DMS114 treated with DMSO at 0.1 percent for 48 hours (cell line): Measurements from ENCODE around the gene PIK3C2B.
A peak's percentile ranks its signal among the peaks of the same experiment; 100 is the strongest.
"Not testable (repeated sequence)": the region's sequence is repeated elsewhere in the genome, so short reads cannot be mapped to it uniquely, and the experiment has no call there.

ENCODE experiments used
- DNase-seq: peaks from one replicate; lab custom pipeline; 2025; ENCODE audit not compliant: unreplicated experiment; lab: John Stamatoyannopoulos, UW

Gene PIK3C2B, protein sequence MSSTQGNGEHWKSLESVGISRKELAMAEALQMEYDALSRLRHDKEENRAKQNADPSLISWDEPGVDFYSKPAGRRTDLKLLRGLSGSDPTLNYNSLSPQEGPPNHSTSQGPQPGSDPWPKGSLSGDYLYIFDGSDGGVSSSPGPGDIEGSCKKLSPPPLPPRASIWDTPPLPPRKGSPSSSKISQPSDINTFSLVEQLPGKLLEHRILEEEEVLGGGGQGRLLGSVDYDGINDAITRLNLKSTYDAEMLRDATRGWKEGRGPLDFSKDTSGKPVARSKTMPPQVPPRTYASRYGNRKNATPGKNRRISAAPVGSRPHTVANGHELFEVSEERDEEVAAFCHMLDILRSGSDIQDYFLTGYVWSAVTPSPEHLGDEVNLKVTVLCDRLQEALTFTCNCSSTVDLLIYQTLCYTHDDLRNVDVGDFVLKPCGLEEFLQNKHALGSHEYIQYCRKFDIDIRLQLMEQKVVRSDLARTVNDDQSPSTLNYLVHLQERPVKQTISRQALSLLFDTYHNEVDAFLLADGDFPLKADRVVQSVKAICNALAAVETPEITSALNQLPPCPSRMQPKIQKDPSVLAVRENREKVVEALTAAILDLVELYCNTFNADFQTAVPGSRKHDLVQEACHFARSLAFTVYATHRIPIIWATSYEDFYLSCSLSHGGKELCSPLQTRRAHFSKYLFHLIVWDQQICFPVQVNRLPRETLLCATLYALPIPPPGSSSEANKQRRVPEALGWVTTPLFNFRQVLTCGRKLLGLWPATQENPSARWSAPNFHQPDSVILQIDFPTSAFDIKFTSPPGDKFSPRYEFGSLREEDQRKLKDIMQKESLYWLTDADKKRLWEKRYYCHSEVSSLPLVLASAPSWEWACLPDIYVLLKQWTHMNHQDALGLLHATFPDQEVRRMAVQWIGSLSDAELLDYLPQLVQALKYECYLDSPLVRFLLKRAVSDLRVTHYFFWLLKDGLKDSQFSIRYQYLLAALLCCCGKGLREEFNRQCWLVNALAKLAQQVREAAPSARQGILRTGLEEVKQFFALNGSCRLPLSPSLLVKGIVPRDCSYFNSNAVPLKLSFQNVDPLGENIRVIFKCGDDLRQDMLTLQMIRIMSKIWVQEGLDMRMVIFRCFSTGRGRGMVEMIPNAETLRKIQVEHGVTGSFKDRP (N-terminal part only)

DNA sequence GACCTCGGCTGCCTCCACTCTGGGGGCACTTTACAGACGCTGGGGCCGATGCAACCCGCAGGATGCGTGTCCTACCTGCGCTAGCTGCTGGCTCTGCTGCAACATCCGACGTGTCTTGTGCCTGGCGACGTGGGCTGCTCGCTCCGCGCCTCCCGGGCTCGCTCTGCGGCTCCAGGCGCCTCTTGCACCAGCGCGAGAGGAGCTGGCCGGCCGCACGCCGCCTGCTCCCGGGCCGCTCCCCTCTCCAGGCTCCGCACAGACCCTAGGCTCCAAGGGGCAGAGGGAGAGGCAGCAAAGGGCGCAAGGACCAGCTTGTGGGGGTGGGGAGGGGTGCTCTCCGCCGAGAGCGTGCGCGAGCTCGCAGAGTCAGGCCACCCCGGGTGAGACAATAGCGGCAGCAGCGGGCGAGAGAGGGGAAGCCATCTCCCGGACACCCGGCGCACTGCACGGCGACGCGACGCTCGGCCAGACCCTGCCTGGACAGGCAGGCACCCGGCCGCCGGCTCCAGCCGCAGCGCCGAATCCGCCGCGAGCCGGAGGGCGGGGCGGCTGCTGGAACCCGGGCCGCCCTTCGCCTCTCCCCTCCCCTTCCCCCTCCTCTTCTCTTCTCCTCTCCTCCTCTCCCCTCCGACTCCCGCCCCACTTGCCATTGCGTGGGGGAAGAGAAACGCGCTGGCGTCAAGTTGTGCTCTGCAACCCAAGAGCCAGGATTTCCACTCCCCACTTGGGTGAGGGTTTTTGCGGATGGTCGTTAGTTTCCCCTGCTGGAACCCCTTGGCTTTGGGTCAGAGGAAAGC, at the start of gene PIK3C2B:
Gene PIK3C2B (minus strand): TSS at position 525 of the 797 bp plus-strand sequence. CDS start 25,003 bp downstream, outside the sequence.
- peak; percentile 65 for DNase-seq

DNA sequence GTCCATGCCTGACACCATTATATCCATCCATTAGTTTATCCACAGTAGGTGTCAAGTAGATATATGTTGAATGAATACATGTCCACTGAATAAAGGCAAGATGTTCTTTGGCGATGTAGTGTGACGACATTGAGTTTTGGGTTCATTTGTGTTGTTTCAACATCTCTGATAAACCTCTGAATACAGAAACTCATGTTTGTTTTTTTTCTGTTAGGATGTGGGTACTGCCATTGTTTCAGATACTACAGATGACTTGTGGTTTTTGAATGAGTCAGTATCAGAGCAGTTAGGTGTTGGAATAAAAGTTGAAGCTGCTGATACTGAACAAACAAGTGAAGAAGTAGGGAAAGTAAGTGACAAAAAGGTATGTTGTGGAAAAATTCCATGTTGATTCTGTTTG, 49.7 kb upstream of the PIK3C2B start:
- no peak for DNase-seq

DNA sequence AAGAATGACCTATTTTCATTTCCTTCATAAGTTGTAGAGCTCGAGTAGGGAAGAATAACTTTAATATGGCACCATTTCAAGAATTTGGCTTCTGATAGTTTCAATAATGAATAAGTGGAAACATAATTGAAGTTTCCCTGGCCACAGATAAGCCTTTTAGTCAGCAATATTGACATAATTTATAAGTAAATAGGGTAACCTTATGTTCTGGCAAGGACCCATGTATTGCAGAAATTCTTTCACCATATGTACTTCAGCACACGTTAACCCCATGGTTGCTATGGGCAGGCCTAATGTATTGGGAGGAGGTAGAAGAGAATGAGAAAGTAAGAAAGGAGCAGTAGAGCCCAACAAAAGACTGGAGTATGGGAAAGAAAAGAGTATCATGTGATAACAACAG, 47.0 kb upstream of the PIK3C2B start:
- DNase-seq: no peak

DNA sequence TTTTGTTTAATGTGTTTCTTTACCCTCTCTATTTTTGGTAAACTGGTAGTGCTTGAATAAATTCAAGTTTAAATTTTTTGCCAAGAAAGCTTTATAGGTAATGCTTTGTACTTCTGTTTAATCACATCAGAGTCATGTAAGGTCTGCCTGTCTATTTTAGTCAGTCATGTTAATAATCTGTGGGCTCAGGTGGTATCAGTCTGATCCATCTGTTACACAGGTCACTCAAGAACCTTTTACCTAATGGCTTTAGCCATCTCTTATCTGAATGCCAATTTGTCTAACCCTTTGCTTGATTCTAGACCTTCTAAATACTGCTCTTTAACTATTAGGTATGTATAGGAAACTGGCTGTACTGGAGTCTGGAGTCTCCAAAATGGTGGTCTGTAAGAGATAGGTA, 38.2 kb upstream of the PIK3C2B start:
- no peak for DNase-seq

DNA sequence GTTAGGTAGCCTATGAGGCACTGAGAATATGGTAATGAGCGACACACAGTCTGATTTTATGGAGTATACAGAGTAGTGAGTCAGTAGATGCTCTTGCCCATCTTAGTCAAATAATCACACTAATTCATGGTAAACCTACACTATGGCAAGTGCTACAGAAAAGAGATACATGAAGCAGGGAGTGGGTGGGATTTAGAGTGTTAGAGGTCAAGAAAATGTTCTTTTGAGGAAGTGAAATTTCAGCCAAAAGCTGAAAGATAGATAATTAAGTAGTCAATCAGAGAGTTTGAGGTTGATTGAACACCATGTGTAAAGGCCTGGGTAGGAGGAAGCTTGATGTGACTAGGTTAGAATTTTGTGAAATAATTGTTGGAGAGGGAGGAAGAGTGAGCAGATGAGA, 36.3 kb upstream of the PIK3C2B start:
- DNase-seq: no peak

DNA sequence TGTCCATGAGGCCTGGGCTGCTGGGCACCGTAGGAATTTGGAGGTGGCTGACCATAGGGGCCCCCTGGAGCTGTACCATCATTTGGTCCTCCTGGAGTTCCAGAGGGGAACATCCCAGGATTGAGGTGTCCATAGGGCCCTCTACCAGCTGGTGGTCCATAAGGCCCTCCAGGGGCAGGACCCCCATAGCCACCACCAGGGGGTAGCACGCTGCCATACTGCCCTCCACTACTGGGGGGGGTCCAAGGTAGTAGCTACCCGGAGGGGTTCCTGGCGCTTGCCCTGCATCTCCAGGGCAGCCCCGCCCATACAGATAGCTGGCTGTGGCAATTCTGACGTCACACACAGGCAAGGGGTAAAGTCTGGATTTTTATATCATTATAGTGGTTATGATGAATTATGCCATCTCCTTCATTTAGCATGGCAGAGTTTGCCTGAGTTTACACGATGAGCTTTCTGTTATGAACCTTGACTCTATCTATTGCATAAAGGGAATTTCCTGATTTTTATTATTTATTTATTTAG, 34.8 kb upstream of the PIK3C2B start:
- DNase-seq: no peak

DNA sequence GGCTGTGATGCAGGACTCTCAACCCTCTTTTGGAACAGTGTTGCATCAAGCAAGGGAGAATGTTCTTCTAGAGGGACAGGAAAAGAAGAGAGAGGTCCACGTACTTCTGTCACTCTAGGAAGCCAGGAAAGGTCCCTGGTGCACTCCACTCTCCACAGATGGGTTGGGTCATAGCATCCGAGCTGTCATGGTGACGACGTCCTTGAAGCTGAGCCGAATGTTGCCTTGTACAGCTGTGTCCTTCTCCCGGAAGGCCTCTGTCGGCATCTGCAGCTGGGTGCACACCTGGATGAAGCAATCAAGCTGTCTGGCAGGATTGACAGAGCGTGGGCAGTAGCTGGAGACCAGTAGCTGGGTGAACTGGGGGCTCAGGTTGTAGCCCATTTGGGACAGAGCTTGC, 34.1 kb upstream of the PIK3C2B start:
- DNase-seq: no peak

DNA sequence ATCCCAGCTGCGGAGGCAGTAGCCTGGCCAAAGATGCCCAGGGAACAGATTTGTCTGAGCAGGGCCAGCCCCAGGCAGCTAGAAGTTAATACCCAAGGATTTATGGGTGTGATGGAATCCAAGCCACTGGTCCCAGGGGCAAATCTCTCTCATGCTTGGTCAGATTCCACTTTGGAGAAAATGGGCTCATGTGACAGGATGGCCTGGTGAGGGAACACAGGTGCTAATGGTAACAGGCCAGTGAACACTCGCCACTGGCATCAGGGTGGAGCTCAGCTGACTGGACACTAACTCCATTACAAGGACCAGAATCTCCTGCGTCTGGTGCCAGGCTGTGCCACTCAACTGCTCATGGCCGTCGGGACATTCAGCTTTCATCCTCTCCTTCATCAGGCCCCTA, 33.6 kb upstream of the PIK3C2B start:
- DNase-seq: no peak

DNA sequence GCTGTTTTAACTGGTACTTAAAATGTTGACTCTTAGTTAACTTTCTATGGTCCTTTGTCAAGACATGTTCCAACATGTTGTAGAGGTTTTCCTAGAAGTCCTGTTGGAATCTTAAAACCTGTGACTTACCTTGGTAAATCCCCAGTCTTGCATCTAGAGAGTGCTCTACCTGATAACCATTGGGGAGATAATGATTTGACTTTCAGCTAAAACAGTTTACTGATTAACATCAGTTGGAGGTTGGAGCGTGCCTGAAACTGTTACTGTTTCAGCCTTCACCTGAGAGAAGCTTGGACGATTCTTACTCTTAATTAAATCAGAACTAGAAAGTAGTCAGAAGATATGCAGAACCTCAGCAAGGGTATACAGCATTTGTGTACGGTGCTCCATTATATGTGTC, 30.4 kb upstream of the PIK3C2B start:
- no peak for DNase-seq

DNA sequence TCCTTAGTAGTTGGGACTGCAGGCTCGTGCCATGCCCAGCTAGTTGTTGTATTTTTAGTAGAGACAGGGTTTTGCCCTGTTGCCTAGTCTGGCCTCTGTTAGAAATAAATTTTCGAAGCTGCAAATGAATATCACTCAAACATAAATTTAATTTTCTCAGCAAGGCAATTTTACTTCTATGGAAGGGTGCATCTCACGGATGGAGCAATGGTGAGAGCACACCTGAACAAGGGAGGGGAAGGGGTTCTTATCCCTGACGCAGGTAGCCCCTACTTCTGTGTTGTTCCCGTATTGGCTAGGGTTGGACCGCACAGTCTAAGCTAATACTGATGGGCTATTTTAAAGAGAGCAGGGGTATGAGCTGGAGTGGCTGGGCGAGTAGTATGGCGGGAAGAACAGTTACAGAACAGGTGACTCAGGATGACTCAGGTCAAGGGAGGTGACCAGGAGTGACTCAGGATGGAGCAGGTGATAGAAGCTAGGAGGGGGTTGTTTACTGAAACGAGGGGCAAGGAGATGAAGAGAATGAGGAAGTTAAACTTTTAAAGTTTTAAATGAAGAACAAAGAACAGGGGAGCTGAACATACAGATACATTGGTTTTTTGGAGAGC, 29.1 kb upstream of the PIK3C2B start:
- no peak for DNase-seq

DNA sequence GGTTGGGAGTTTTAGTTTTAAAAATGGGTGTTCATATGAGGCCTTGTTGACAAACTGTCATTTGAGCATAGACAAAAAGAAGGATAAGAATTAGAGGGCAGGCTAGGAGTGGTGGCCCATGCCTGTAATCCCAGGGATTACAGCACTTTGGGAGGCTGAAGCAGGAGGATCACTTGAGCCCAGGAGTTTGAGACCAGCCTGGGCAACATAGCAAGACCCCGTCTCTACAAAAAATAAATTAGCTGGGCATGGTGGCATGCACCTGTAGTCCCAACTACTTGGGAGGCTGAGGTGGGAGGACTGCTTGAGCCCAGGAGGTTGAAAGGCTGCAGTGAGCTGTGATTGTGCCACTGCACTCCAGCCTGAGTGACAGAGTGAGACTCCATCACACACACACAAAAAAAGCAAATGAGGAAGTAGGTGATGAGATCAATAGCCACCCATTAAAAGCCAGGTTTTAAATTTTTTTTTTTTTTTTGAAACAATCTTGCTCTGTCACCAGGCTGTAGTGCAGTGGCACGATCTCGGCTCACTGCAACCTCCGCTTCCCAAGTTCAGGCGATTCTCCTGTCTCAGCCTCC, 27.4 kb upstream of the PIK3C2B start:
- DNase-seq: not testable (repeated sequence)

DNA sequence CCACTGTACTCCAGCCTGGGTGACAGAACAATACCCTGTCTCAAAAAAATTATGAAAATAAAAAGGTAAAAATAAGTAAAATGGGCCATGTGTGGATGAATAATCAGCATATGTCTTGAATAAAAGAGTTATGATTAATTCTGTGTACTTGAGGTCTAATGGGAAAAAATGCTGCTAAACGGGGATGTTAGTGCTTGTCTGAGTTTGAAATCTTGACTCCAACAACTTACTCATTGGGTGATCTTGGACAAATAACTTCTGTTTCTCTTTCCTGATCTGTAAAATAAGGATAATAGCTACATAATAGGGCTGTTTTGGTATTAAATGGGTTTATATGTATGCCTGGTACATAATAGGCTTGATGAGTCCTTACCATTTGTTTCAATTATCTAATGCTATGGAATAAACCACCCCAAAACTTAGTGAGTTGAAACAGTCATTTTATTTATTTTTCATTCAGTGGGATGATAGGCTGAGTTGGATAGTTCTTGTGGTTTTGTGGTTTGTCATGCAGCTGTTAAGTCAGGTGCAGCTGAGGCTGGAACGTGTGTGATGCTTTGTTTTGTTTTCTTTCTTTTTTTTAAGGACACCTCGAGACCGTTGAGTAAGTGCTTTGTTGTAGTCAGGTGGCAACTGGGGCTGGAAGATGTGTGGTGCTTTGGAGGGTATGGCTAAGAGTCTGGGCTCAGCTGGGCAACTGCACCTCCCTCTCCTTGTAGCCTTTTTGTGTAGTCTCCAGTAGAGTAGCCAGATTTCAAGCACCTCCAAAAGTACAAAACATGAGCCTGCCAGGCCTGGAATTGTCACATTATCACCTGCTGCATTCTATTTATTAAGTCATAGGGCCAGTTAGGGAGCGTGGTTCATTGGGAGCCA, 26.5 kb upstream of the PIK3C2B start:
- no peak for DNase-seq

DNA sequence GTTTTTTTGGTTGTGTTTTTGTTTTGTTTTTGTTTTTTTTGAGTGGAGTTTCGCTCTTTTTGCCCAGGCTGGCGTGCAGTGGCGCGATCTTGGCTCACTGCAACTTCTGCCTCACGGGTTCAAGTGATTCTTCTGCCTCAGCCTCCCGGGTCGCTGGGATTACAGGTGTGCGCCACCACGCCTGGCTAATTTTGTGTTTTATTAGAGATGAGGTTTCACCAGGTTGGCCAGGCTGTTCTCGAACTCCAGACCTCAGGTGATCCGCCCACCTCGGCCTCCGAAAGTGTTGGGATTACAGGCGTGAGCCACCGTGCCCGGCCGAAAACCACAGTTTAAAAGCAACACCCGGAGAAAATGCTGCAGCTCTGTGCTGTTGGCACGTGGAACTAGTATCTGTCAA, 22.8 kb upstream of the PIK3C2B start:
- DNase-seq: not testable (repeated sequence)

DNA sequence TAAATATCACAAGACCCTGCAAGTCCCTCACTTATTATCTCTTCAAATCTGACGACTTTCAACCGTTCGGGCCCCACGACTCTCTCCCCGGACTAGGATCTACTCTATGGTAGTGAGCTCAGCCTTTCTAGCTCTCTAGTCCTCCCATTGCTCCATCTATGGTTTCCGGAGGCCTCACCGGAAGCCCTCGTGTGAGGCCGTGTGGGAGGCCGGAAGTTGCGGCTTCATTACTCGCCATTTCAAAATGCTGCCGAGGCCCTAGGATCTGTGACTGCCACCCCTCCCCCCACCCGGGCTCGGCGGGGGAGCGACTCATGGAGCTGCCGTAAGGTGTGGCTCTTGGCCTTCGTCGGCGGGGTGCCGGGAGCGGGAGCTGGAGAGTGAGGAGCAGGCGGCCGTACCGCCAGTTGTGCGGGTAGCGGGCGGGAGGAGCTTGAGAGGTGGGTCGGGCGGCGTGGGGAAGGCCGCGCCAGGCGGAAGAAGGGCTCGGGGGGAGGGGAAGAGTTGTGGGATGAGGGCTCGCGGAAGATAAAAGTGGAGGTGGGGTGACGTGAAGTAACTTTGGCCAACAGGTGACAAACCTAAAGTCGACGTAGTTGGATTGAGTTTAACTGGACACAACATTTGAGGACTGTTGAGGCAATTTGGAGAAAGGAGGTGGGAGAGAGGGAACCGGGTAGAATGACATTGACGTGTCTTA, 21.7 kb upstream of the PIK3C2B start, which contains the start of gene MDM4:
Gene MDM4 (plus strand): TSS at position 227 of the 700 bp plus-strand sequence. CDS start 9,113 bp downstream, outside the sequence.
- peak; percentile 92 for DNase-seq

DNA sequence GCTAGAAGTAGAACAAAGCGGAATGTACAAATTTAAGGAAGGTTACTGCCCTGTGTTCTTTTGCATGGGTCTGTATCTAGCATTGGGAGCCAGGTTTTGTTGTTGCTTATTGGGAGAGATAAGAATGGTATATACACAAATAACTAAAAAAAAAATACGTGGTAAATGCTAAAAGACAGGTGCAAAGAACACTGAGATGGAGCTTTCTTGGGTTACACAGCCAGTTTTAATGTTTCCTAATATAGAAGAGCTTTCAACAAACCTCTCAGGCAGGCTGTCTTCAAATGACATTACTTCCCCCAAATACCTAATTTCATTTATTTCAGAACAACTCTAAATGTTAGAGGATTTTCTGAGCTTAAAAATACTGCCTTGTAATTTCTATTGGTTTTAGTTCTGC, 20.2 kb upstream of the PIK3C2B start:
- DNase-seq: no peak

DNA sequence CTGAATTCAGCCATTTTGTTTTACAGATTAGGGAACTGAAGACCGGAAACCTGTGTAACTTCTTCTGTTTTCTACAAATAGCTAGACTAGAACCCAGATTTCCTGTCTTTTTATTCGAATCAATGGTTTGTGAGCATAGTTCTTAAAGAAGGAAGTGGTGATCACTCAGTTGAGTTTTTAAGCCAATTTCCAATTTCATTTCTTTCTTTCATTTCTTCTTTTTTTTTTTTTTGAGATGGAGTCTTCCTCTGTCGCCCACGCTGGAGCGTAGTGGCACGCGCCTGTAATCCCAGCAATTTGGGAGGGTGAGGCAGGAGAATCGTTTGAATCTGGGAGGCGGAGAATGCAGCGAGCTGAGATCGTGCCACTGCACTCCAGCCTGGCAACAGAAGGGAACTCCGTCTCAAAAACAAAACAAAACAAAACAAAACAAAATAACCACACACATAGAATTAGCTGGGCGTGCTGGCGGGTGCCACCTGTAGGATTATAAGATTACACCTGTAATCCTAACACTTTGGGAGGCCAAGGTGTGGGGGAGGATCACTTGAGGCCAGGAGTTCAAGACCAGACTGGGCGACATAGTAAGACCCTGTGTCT, 18.6 kb upstream of the PIK3C2B start:
- DNase-seq: no peak

DNA sequence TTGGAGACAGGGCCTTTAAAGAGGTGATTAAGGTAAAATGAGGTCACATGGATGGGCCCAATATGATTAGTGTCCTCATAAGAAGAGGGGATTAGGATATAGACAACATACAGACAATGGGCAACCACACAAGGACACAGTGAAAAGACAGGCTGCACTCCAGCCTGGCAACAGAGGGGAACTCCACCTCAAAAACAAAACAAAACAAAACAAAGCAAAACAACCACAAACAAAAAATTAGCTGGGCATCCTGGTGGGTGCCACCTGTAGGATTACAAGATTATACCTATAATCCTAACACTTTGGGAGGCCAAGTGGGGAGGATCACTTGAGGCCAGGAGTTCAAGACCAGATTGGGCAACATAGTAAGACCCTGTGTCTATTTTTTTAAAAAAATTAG, 16.8 kb upstream of the PIK3C2B start:
- no peak for DNase-seq
